Stomach (tissue), 4 donors: Measurements from ENCODE around the gene KCNQ5.

Source experiments
- CTCF ChIP-seq, 7 experiments: fragments of 450-650 bp in 4 of 7; fragments of 200-600 bp in 3 of 7; sonication (generic) in 3 of 7; IDR thresholded peaks; one replicate each; pipeline ENCODE4 v1.5.1; 2016 to 2019; ENCODE audit warnings: antibody characterized with exemption in 7 of 7, control low read depth in 2 of 7, mild to moderate bottlenecking in 1 of 7
- EP300 ChIP-seq: sonication (generic); formaldehyde crosslinking; IDR thresholded peaks from one replicate; pipeline ENCODE4 v1.6.1; 2017; ENCODE audit warnings: antibody characterized with exemption
- POLR2A ChIP-seq, 4 donors: fragments of 450-650 bp; IDR thresholded peaks; one replicate each; pipeline ENCODE4 v1.6.1; 2016; ENCODE audit warnings: antibody characterized with exemption in 4 of 4, control low read depth in 2 of 4, mild to moderate bottlenecking in 1 of 4, moderate library complexity in 1 of 4
- POLR2AphosphoS5 ChIP-seq, 3 donors: sonication (generic); formaldehyde crosslinking; IDR thresholded peaks; one replicate each; pipeline ENCODE4 v1.6.1; 2016; ENCODE audit warnings: antibody characterized with exemption in 3 of 3

GRCh38 chr6:72788188-72788587, 166.3 kb downstream of the KCNQ5 start:
- TF ChIP-seq POLR2A (IDR thresholded peaks at IDR 0.05): no peak
- no peak for TF ChIP-seq CTCF (IDR thresholded peaks at IDR 0.05)
- no peak for TF ChIP-seq POLR2AphosphoS5 (IDR thresholded peaks at IDR 0.05)
- TF ChIP-seq EP300: no peak
